ENCODE data around the gene SPRN.

SPRN gene

DNA sequence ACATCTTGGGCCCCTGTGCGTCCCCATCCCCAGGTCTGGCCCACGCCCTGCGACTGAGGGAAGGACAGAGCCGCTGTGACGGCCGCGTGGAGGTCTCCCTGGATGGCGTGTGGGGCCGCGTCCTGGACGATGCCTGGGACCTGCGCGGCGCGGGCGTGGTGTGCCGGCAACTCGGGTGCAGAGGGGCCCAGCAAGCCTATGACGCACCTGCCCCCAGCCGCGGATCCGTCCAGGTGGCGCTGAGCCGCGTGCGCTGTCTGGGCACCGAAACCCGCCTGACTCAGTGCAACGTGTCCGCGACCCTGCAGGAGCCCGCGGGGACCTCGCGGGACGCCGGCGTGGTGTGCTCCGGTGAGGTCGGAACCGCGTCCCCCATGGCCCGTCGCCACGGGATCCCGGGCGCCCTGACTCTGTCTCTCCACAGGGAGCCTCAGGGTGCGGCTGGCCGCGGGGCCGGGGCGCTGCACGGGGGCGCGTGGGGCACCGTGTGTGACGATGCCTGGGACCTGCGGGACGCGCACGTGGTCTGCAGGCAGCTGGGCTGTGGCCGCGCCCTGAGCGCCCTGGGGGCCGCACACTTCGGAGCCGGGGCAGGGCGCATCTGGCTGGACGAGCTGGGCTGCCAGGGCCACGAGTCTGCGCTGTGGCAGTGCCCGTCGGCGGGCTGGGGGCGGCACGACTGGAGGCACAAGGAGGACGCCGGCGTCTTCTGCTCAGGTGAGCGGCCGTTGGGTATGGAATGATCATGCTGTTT is 35.2 kb upstream of the SPRN start:
- TF ChIP-seq GATA3 (IDR thresholded peaks at IDR 0.05; ENCODE audit: low read depth, low read length) (no peak), GATA2 (IDR thresholded peaks at IDR 0.05; ENCODE audit: low read depth, low read length) (no peak)

DNA sequence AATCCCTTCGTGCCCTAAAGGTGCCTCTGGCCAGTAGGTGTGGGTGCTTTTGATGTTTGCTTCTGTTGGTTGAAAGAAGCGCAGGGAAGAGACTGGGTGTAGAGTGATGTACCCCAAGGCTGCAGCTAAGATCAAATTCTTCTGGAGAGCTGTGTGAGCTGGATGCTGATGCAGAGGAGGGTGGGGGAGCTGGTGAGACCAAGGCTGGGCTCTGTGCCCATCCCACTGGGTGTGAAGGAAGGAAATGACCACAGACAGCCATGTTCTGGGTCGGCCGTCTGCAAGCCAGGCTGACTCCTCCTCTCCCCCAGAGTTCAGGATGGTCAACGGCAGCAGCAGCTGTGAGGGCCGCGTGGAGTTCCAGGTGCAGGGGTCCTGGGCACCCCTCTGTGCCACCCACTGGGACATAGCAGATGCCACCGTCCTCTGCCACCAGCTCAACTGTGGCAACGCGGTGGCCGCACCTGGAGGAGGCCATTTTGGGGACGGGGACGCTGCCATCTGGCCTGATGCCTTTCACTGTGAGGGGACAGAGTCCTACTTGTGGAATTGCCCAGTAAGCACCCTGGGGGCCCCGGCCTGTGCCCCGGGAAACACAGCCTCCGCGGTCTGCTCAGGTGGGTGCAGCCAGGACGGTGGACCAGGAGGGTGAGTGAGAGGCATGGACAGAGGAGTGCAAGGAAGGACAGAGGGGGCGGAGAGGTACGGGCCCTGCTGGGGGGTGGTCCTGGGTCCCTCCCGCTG is 34.5 kb upstream of the SPRN start:
- TF ChIP-seq GATA2 (IDR thresholded peaks at IDR 0.05; ENCODE audit: low read depth, low read length) = no peak
- TF ChIP-seq GATA3 (IDR thresholded peaks at IDR 0.05; ENCODE audit: low read depth, low read length) = no peak

DNA sequence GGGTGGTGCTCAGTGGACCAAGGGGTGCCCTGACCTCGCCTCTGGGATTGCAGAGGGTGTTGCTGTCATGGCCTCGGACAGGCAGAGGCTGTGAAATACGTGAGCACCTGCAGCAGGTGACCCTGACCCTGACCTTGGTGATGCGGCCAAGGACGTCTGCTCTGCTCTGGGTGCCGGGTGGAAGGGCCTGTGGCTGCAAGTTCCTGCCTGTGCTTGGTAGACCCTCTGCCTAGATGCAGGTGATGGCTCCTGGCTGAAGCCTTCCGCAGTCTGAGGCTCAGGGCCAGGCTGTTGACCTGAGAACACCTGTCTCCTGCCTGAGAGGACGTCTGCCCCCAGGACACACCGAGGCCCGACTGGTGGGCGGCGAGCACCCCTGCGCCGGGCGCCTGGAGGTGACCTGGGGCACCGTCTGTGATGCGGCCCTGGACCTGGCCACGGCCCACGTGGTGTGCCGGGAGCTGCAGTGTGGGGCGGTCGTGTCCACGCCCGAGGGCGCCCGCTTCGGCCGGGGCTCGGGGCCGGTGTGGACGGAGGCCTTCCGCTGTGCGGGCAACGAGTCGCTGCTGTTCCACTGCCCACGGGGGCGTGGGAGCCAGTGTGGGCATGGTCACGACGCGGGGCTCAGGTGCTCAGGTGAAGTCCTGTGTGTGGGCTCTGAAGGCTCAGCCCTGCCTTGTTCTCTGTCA is 33.7 kb upstream of the SPRN start:
- TF ChIP-seq GATA3 (IDR thresholded peaks at IDR 0.05; ENCODE audit: low read depth, low read length) = no peak
- no peak for TF ChIP-seq GATA2 (IDR thresholded peaks at IDR 0.05; ENCODE audit: low read depth, low read length)

DNA sequence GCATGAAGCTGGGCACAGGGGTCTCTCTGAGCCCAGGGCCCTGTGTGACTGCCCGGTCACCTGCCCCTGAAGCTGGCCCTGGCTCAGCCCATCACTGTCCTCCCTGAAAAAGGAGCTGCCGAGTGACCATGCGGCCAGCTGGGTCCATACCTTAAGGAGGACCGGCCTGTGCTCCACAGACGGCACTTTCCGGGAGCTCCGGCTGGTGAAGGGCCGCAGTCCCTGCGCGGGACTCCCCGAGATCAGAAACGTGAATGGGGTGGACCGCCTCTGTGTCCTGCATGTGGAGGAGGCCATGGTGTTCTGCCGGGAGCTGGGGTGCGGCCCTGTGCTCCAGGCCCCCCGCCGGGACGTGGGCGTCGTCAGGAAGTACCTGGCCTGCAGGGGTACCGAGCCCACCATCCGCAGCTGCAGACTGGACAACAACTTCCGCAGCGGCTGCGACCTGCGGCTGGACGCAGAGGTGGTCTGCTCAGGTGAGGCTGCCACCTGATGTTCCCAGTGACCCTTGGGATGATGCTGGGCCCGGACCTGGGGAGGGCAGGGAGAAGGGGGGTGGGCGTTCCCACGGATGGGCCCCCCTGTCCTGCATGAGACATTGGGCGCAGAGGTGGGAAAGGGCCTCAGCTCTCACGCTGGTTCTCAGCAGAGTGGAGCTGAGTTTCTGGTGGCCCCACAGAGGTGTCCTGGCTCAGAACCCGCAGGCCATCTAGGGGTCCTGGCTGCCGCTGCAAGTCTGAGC is 32.8 kb upstream of the SPRN start:
- TF ChIP-seq GATA2 (IDR thresholded peaks at IDR 0.05; ENCODE audit: low read depth, low read length) (no peak), GATA3 (IDR thresholded peaks at IDR 0.05; ENCODE audit: low read depth, low read length) (no peak)

DNA sequence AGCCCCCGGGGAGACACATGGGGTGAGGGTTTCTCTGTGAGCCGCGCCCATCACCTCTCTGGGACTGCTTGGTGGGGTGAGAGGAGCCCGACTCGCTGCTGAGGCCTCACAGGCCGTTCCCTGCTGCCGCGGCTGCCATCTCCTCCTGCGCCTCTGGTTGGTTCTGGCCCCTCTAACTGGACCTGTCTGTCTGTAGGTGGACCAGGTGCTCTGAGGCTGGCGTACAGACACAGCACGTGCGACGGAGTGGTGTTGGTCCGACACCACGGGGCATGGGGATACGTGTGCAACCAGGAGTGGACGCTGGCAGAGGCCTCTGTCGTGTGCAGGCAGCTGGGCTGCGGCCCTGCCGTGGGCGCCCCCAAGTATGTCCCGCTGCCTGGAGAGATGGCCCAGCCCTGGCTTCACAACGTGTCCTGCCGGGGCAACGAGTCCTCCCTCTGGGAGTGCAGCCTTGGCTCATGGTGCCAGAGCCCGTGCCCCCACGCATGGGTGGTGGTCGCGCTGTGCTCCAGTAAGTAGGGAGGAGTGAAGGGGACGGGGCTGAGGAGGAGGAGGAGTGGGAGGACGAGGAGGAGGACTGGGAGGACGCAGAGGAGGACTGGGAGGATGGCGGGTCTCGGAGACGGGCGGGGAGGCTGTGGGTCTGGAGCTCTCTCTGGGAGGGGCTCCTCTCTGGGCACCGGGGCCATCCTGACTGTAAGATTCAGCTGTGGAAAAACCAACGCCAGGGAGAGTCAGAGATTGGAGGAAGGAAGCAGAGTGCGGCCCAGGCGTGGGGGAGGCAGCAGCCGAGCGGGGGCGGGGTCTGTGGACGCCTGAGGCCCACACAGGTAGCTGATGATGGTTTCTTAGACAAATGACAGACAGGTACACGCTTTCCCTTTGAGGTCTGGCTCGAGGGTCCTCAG is 31.9 kb upstream of the SPRN start:
- TF ChIP-seq GATA2 (IDR thresholded peaks at IDR 0.05; ENCODE audit: low read depth, low read length) (no peak), GATA3 (IDR thresholded peaks at IDR 0.05; ENCODE audit: low read depth, low read length) (no peak)

DNA sequence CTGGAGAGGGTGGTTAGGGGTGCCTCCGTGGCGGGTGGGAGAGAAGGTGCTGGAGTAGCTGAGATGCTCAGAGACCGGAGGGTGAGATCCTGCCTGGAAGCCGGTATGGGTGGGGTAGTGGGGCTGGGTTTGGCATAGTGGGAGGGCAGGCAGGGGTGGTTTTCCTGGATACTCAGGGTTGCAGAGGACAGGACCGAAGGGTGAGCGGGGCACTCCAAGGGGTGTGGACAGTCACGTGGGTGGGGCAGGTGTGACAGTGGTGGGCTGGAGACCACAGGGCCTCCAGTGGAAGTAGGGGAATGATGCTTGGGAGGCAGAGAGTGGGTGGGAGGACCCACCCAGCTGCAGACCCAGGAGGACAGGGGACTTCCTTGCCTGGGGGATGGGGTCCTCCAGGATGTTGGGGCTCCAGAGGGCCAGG is 31.2 kb upstream of the SPRN start:
- TF ChIP-seq GATA2 (IDR thresholded peaks at IDR 0.05; ENCODE audit: low read depth, low read length) = no peak
- no peak for TF ChIP-seq GATA3 (IDR thresholded peaks at IDR 0.05; ENCODE audit: low read depth, low read length)

DNA sequence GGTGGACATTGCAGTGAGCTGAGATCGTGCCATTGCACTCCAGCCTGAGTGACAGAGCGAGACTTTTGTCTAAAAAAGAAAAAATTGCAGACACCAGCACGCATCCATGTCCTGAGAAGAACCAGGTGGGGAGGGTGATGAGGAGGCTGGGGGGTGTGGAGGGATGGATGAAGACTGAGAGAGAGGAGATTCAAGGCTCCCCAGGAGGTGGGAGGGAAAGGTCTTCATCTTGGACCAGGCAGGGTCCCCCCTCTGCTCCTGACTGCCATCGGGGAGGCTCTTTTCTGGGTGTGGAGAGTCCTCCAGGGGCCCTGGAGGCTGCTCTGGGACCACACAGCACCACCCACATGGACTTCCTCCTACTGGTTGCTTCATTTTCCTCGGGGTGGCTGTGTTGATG is 30.8 kb upstream of the SPRN start:
- TF ChIP-seq GATA3 (IDR thresholded peaks at IDR 0.05; ENCODE audit: low read depth, low read length) = no peak
- no peak for TF ChIP-seq GATA2 (IDR thresholded peaks at IDR 0.05; ENCODE audit: low read depth, low read length)

DNA sequence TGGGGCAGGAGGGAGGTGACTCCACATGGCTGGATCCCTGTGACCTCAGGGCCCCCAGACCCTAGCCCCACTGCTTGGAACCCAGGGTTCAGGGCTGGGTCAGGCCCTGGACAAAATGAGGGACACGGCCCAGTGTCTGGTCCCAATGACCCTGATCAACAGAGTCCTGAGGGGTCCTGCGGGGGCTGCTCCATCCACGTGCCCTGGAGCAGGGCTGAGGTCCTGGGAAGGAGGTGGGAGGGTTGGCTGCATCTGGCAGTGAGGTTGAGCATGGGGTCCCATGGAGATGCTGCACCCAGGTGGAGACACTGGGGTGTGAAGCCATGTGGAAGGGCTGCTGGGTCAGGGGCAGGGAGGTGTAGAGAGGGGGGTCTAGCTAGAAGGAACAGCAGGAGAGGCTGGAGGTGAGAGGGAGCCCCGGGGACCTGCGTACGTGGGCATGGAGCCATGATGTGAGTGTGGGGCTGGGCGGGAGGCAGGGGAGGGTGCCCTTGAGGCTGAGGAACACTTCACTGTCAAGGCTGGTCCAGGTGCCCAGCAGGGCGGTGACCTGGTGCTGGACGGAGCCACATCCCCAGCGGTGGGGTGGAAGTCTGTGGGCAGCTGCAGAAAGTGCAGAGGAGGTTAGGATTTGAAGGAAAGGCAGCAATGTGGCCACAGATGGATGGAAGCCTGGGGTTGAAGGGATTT is 29.9 kb upstream of the SPRN start:
- TF ChIP-seq GATA2 (IDR thresholded peaks at IDR 0.05; ENCODE audit: low read depth, low read length) (no peak), GATA3 (IDR thresholded peaks at IDR 0.05; ENCODE audit: low read depth, low read length) (no peak)

DNA sequence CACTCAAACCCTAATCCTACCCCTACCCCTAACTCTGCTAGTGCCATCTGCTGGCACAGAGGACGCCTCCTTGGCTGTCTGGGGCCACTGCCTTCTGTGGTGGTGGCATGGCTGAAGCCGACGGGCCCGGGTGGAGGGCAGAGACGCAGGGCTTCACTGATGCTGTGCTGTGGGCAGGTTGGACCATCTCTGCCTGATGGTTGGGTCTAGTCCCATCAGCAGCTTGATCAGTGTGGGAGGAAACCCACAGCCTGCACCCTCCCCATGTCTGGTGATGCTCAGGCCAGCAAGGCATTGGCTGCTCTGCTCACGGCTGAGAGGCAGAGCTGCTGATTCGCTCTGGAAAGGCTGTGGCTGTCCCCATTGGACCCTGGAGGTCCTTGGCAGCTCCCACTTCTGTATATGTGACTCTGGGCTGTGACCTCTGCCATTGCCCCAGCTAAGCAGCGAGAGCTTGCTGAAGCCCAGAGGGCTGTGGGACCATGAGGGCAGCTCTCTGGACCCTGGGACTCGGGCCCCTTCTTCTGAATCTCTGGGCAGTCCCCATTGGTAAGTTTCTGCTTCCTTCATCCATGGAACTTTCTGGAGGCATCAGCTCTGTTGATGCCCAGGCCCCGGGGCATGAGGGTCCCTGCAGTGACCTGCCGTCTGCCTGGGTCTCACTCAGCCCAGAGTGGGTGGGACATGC is 29.2 kb upstream of the SPRN start, which contains the start of gene SCART1:
Gene SCART1 (plus strand): TSS at position 430 of the 688 bp plus-strand sequence. CDS start 53 bp downstream, at position 483.
- TF ChIP-seq GATA3 (IDR thresholded peaks at IDR 0.05; ENCODE audit: low read depth, low read length) = no peak

DNA sequence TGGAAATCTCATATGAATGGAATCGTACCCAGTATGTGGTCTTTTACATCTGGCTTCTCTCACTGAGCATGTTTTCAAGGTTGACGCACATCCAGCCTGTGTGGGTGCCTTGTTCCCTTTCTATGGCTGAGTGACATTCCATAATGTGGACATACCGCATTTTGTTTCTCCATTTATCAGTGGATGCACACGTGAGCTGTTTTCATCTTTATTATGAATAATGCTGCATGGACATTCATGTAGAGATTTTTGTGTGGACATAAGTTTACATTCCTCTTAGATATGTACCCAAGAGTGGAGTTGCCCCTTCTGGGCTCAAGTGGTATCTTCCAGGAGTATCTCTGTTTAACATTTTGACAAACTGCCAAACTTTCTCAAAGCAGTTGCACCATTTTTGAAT is 28.0 kb upstream of the SPRN start:
- TF ChIP-seq GATA2 (IDR thresholded peaks at IDR 0.05; ENCODE audit: low read depth, low read length) (no peak), GATA3 (IDR thresholded peaks at IDR 0.05; ENCODE audit: low read depth, low read length) (no peak)

DNA sequence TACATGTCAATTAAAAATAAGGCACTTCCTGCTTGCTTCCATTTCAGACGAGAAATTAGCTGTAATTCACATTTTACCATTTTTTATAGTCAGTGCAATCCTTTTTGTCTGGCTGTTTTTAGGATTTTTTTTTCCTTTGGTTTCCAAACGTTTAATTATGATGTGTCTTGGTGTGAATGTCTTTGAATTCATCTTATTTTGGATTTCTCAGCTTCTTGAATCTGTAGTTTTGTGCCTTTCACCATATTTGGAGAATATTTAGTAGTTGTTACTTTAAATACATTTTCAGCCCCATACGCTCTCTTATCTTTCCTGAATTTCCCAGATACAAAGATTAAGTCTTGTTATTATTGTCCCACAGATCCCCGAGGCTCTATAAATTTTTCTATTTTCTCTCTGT is 26.9 kb upstream of the SPRN start:
- no peak for TF ChIP-seq GATA2 (IDR thresholded peaks at IDR 0.05; ENCODE audit: low read depth, low read length)
- TF ChIP-seq GATA3 (IDR thresholded peaks at IDR 0.05; ENCODE audit: low read depth, low read length) = no peak

DNA sequence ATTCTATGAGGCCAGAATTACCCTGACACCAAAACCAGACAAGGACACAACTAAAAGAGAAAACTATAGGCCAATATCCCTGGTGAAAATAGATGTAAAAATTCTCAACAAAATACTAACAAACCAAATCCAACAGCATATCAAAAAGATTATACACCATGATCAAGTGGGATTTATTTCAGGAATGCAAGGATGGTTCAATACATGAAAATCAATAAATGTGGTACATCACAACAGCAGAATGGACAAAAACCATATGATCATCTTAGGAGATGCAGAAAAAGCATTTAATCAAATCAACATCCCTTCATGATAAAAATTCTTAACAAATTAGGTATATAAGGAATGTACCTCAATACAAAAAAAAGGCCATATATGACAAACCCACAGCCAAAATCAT is 23.7 kb upstream of the SPRN start:
- TF ChIP-seq GATA3 (IDR thresholded peaks at IDR 0.05; ENCODE audit: low read depth, low read length) (no peak), GATA2 (IDR thresholded peaks at IDR 0.05; ENCODE audit: low read depth, low read length) (no peak)

All from SH-SY5Y (cell line).